A673 (cell line): ENCODE results near the gene GZF1.

Experiments
- EZH2 ChIP-seq: fragments of 200-600 bp; sonication (generic); IDR thresholded peaks from 2 replicates; pipeline ENCODE4 v1.6.1; 2017; ENCODE audit warnings: borderline replicate concordance, low read depth, mild to moderate bottlenecking, mixed read lengths, antibody characterized with exemption, low read length; ENCODE audit not compliant: poor library complexity, severe bottlenecking
- TF ChIP-seq, protein P1 (sequence below): fragments of 300-800, 200-600 bp; sonication (generic); conservative IDR thresholded peaks from 2 replicates; pipeline ENCODE4 v1.5.1; 2017; ENCODE audit warnings: low read depth, mild to moderate bottlenecking, antibody characterized with exemption, low read length, moderate library complexity, mixed read lengths

DNA sequence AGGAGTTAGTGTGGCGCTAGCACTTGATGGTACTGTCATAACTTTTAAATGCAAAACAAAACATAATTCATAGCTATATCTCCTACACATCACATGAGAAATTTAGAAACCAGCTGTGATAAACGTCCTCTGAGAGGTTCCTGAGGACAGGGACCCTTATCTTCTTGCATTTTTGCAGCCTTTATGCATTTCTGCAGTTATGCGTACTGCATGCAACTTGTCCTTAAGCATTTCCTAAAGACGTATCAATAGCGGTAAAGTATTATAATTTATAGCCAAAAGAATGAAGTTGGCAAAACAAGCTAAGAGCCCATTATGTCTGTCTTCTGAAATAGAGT is 57.6 kb downstream of the GZF1 start:
- TF ChIP-seq, protein P1, sequence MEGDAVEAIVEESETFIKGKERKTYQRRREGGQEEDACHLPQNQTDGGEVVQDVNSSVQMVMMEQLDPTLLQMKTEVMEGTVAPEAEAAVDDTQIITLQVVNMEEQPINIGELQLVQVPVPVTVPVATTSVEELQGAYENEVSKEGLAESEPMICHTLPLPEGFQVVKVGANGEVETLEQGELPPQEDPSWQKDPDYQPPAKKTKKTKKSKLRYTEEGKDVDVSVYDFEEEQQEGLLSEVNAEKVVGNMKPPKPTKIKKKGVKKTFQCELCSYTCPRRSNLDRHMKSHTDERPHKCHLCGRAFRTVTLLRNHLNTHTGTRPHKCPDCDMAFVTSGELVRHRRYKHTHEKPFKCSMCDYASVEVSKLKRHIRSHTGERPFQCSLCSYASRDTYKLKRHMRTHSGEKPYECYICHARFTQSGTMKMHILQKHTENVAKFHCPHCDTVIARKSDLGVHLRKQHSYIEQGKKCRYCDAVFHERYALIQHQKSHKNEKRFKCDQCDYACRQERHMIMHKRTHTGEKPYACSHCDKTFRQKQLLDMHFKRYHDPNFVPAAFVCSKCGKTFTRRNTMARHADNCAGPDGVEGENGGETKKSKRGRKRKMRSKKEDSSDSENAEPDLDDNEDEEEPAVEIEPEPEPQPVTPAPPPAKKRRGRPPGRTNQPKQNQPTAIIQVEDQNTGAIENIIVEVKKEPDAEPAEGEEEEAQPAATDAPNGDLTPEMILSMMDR: no peak
- TF ChIP-seq EZH2: no peak
